AG09309 (cell line): ENCODE results near the gene HOXA7.

Experiments used
- DNase-seq: peaks from one replicate; pipeline ENCODE4 v3.0.0-alpha.2; 2010; ENCODE audit warnings: low read depth
- H3K4me3 ChIP-seq: 2 replicates; pipeline ENCODE4 v1.5.1; 2011; ENCODE audit warnings: mild to moderate bottlenecking, low read depth, low read length, moderate library complexity; ENCODE audit not compliant: control insufficient read depth
- TF ChIP-seq, protein P1 (sequence below): IDR thresholded peaks from 2 replicates; pipeline ENCODE4 v1.5.1; 2011; ENCODE audit warnings: mild to moderate bottlenecking, low read depth, low read length, inconsistent platforms; ENCODE audit not compliant: insufficient read depth, control insufficient read depth; ENCODE audit errors: missing control alignments

The HOXA7 gene

DNA sequence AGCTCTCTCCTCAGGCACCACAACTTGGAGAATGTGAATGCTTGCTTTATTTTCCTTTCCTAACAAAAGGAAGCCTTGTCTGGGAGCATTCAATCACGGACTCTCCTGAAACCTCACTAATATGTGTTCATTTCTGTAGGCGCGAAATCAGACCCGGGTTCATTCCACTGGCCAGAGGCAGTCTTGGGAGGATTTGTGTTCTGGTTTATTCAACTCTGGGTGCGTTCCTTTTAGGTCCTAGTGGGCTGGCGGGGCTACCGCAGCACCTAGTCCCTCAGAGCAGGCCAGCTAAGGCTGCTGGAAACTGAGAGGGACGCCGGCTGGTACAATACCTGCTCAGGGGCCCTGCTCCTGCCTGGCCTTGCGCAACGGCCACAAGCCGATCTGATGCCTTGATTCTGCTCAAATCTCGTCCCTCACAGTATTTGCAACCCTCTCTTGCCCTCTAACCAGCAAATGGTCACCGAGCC, 33.4 kb downstream of the HOXA7 start:
- H3K4me3 ChIP-seq = no peak overlapping the region
- no peak for DNase-seq
- TF ChIP-seq, protein P1, sequence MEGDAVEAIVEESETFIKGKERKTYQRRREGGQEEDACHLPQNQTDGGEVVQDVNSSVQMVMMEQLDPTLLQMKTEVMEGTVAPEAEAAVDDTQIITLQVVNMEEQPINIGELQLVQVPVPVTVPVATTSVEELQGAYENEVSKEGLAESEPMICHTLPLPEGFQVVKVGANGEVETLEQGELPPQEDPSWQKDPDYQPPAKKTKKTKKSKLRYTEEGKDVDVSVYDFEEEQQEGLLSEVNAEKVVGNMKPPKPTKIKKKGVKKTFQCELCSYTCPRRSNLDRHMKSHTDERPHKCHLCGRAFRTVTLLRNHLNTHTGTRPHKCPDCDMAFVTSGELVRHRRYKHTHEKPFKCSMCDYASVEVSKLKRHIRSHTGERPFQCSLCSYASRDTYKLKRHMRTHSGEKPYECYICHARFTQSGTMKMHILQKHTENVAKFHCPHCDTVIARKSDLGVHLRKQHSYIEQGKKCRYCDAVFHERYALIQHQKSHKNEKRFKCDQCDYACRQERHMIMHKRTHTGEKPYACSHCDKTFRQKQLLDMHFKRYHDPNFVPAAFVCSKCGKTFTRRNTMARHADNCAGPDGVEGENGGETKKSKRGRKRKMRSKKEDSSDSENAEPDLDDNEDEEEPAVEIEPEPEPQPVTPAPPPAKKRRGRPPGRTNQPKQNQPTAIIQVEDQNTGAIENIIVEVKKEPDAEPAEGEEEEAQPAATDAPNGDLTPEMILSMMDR = no peak

DNA sequence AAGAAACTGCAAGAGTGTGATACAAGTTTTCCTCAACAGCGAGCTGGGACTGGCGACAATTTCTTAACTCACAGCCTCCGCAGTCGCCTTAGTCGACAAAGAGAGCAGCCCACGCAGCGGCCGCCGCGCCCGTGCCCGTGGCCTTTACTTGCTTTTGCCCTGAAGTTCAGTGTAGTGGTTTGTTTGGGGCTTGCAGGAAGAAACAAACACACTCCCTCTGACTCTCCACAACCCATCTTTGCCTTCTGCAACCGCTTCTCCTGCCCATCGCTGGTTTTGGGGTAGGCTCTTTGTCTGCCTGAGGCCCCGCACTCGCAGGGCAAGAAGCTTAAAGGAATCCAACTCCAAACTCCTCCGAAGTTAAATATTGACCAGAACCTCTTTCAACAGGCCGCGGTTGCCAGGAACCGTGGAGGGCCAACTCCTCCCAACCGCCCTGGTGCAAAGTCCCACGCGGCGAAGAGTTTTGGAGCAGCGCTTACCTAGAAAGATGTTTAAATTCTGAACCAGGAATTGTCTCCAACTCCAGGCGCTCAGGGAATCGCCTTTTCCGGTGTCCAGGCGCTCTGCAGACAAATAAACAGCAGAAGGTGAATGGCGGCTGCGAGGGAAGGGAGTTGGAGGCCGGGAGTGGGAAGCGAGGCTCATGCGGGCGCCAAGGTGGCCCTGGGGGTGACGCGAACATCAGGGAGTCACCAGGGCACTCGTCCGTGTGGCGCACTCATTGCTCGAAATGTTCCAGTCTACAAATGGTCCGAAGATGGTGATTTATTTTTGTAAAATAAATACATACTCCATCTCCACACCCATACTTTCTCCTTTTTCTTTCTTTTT, 34.2 kb downstream of the HOXA7 start:
- DNase-seq = no peak
- TF ChIP-seq, protein P1 = no peak
- H3K4me3 ChIP-seq = no peak overlapping the region

- TF ChIP-seq, protein P1 = no peak
- H3K4me3 ChIP-seq = no peak overlapping the region
- no peak for DNase-seq
Measured at GRCh38 chr7:27121684-27122076, 34.8 kb downstream of the HOXA7 start.

DNA sequence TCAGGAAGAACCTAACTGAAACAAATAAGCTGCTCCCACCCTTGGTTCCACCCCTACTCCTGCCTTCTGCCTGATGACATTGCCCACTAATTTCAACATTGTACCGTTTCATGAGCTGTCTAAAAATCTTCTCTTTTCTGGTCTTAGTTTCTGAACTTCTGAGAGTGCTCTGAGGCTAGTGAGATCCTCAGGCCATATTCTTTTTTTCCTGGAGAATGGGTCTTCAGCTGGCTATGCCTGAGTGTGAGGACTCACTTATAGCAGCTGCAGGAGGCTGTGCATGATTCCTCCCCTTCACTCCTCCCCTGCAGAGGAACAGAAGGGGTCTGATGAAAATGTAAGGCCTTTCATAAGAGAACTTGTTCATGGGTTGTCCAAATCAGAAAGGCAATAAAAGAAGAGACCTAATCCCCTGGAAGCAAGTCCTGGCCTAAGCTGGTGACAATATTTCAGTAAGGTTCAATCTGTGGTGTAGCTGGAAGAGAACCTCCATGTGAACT, 37.0 kb downstream of the HOXA7 start:
- H3K4me3 ChIP-seq = no peak overlapping the region
- DNase-seq = no peak

GRCh38 chr7:27118580-27118979, 37.9 kb downstream of the HOXA7 start:
- TF ChIP-seq, protein P1 = no peak
- no peak overlapping the region for H3K4me3 ChIP-seq
- no peak for DNase-seq

More for the DNA sequence above, 37.0 kb downstream of the HOXA7 start:
- TF ChIP-seq, protein P1 = no peak

GRCh38 chr7:27117887-27118491, 38.5 kb downstream of the HOXA7 start:
- no peak overlapping the region for H3K4me3 ChIP-seq
- no peak for DNase-seq
- TF ChIP-seq, protein P1 = no peak
